ACC112 (cell line): ENCODE data around the gene CLEC4D.
"Not testable (repeated sequence)": the region's sequence is repeated elsewhere in the genome, so short reads cannot be mapped to it uniquely, and the experiment has no call there.

Source experiments
- H2AFZ ChIP-seq: fragments of 200-600 bp; sonication (generic); one replicate; pipeline ENCODE4 v1.6.0; 2017; ENCODE audit warnings: antibody characterized with exemption, low read length; ENCODE audit not compliant: unreplicated experiment
- H3K27ac ChIP-seq: fragments of 200-600 bp; sonication (generic); 2 replicates; pipeline ENCODE4 v1.5.1; 2014; ENCODE audit warnings: low read depth, mild to moderate bottlenecking, antibody characterized with exemption, low read length, moderate library complexity
- H3K27me3 ChIP-seq: fragments of 200-600 bp; sonication (generic); 2 replicates; pipeline ENCODE4 v1.6.1; 2014; ENCODE audit warnings: mild to moderate bottlenecking, antibody characterized with exemption, low read length, moderate library complexity, mixed read lengths; ENCODE audit not compliant: insufficient read depth
- H3K36me3 ChIP-seq: fragments of 200-600 bp; sonication (generic); 2 replicates; pipeline ENCODE4 v1.6.1; 2016; ENCODE audit warnings: mild to moderate bottlenecking, antibody characterized with exemption, low read length, moderate library complexity, mixed read lengths; ENCODE audit not compliant: insufficient read depth
- H3K4me1 ChIP-seq: fragments of 200-600 bp; sonication (generic); one replicate; pipeline ENCODE4 v1.6.1; 2016; ENCODE audit warnings: low read length, mixed read lengths; ENCODE audit not compliant: insufficient read depth, unreplicated experiment, control insufficient read depth
- H3K4me3 ChIP-seq: fragments of 200-600 bp; sonication (generic); 2 replicates; pipeline ENCODE4 v1.5.1; 2014; ENCODE audit warnings: mild to moderate bottlenecking, low read depth, low read length
- H3K79me2 ChIP-seq: fragments of 200-600 bp; sonication (generic); one replicate; pipeline ENCODE4 v1.6.0; 2016; ENCODE audit warnings: low read length; ENCODE audit not compliant: control insufficient read depth, unreplicated experiment, insufficient read depth

CLEC4D gene

DNA sequence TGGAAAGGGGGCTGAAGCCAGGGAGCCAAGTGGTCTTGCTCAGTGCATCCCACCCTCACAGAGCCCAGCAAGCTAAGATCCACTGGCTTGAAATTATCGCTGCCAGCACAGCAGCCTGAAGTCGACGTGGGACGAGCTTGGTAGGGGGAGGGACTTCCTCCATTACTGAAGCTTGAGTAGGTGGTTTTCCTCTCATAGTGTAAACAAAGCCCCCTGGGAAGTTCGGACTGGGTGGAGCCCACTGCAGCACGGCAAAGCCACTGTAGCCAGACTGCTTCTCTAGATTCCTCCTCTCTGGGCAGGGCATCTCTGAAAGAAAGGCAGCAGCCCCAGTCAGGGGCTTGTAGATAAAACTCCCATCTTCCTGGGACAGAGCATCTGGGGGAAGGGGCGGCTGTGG, 17.2 kb upstream of the CLEC4D start:
- not testable (repeated sequence) for H3K36me3 ChIP-seq, H3K79me2 ChIP-seq, H3K27ac ChIP-seq, H3K4me1 ChIP-seq, H2AFZ ChIP-seq, H3K4me3 ChIP-seq
- peaks cover 34% of the 10 kb centered on the region for H3K27me3 ChIP-seq

DNA sequence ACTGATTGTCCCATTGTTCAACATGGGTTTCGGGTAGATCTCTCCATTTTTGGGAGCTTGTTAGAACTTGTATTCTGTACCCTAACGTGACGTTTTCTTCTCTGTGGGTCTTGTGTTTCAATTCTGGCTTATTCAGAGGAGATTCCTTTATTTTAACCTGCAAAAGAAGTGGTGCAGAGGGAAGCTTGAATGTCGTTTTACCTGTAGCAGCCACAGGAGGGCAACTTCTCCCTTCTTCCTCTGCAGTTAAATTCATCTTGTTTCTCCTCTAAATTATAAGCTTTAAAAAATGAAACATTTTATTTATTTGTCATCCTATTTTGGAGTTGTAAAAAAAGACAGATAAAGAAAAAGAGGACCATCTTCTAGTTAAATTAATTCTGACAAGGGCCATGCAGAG, 13.7 kb upstream of the CLEC4D start:
- no peak overlapping the region for H3K27ac ChIP-seq
- H3K27me3 ChIP-seq, result peaks cover 16% of the 10 kb centered on the region
- H3K36me3 ChIP-seq, result no peaks in the 10 kb centered on the region
- H2AFZ ChIP-seq, result no peak overlapping the region
- H3K4me1 ChIP-seq, result no peaks in the 10 kb centered on the region
- H3K79me2 ChIP-seq, result no peaks in the 10 kb centered on the region
- no peak overlapping the region for H3K4me3 ChIP-seq

DNA sequence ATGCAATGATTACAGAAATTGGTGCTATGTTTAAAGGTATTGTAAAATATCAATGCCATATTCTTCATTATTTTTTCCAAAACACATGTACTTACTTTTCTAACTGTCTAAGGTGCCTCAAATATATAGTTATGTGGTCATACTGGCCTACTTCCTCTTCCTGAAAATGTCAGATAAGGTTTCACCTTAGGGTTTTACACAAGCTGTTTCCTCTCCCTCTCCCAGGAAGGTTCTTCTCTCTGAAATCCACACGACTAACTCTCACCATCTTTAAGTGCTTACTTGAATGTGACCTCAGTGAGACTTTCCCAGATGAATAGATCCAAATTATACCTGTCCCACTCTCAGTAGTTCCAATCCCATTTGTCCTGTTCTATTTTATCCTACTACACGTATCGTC, 11.6 kb upstream of the CLEC4D start:
- Histone ChIP-seq H3K27me3 (peaks cover 17% of the 10 kb centered on the region), H3K4me1 (no peaks in the 10 kb centered on the region), H2AFZ (no peak overlapping the region), H3K27ac (no peak overlapping the region), H3K4me3 (no peak overlapping the region), H3K36me3 (no peaks in the 10 kb centered on the region), H3K79me2 (no peaks in the 10 kb centered on the region)

DNA sequence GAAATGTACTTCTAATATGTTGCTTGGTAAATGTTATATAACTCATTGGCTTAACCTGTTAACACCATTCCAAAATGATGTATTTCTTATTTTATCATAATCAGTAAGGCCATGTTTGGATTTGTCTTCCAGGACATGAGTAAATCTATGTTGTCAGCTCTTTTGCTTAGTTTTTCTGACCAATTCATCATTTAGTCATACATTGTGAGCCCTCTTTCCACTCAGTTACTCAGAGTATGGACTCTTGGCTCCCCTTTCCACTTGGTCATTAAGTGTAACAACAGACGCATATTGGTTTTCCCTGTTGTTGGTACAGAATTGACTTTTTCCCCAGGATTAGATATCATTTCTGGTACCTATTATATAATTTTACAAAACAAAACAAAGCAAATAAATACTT, 9.0 kb upstream of the CLEC4D start:
- Histone ChIP-seq H2AFZ (no peak overlapping the region), H3K4me1 (no peaks in the 10 kb centered on the region), H3K4me3 (no peak overlapping the region), H3K79me2 (no peaks in the 10 kb centered on the region), H3K27me3 (peaks cover 22% of the 10 kb centered on the region; the same call in 1 of the 2 replicates), H3K27ac (no peak overlapping the region), H3K36me3 (no peaks in the 10 kb centered on the region)

DNA sequence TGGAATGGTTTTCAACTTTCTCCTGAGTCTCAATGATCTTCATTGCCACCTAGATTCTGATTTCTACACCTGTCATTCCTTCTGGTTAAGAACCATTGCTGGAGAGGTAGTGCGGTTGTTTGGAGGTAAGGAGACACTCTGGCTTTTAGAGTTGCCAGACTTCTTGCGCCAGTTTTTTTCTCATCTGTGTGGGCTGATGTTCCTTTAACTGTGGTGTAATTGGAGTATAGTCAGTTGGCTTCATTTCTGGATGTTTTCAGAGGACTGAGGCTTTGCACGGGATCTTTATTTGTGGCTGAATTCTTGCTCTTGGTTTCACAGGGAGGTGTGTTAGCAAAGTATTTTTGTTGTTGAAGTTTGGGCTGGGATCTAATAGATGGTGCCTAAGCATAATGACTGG, 5.7 kb upstream of the CLEC4D start:
- H3K36me3 ChIP-seq, result no peaks in the 10 kb centered on the region
- H3K4me1 ChIP-seq, result no peaks in the 10 kb centered on the region
- peaks cover 32% of the 10 kb centered on the region; the same call in 1 of the 2 replicates for H3K27me3 ChIP-seq
- no peak overlapping the region for H2AFZ ChIP-seq
- H3K27ac ChIP-seq, result no peak overlapping the region
- no peaks in the 10 kb centered on the region for H3K79me2 ChIP-seq
- H3K4me3 ChIP-seq, result no peak overlapping the region

DNA sequence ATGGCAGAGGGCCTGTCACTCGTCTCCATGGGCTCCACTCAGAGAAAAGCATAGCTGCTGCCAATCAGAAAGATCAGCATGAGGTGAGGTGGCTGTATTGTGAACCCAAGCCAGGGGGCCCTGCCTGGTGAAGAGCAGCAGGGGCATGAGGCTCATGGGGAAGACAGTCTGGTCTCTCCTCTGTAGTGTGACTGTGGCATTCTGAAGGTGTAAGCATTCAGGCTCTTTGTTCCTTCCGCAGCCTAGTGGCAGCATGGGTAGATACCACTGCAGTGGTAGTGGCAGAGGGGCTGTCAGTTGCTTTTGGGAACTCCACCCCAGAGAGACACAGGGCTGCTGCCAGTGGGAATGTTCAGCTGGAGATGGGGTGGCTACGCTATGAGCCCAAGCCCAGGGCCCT, 5.1 kb upstream of the CLEC4D start:
- Histone ChIP-seq H3K27me3 (peaks cover 38% of the 10 kb centered on the region), H3K36me3 (no peaks in the 10 kb centered on the region), H3K79me2 (no peaks in the 10 kb centered on the region), H3K27ac (no peak overlapping the region), H3K4me1 (no peaks in the 10 kb centered on the region), H3K4me3 (no peak overlapping the region), H2AFZ (no peak overlapping the region)

DNA sequence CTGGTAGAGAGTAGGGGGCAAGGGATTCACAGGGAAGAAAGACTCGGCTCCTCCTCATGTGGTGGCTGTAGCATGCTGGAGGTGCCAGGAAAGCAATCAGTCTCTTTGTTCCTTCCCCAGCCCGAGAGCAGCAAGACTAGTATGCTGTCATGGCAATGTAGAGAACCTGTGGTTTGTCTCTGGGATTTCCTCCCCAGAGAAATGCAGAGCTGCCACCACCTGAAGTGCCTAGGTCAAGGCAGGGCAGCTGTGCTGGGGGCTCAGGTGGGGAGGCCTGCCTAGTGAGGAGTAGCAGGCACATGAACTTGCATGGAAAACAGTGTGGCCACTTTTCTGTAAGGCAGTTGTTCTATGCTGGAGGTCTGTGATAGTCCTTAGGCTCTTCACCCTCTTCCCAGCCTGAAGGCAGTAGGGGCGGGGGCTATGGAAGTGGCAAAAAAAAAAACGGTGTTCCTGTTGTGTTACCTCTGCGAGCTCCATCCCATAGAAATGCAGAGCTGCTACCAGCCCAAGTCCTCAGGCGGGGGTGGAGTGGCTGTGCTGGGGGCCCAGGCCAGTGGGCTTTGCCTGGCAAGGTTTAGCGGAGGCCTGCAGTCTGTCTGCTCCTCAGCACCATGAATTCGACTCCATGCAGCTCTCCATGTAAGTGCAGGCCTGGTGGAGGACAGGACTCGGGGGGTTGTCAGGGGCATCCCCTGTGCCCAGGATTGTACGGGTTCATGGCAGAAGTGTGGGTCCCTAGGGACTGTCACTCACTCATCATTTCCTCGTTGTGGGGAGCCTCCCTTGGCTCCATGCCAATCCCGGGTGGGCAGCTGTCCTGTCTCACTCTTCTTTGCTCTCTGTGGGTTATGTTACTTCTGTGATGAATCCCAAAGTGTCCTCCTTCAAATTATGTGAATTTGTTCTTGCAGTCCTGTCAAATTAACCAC, 4.1 kb upstream of the CLEC4D start:
- Histone ChIP-seq H3K4me1 (no peaks in the 10 kb centered on the region), H2AFZ (no peak overlapping the region)

DNA sequence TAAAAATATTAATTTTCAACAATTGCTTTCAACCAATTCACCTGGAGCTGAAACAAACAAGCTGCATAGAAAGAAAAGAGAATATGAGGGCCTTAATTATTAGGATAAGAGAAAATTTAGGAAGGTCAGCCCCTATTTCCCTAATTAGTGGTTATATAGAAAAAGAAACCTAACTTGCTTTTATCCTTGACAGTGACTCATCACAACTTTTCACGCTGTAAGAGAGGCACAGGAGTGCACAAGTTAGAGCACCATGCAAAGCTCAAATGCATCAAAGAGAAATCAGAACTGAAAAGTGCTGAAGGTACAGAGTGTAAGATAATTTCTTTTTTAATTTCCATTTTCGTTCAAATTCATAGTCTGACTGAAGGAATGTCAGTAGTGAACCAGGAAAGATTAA, 4.7 kb downstream of the CLEC4D start:
- peaks cover 64% of the 10 kb centered on the region for H3K27me3 ChIP-seq
- H2AFZ ChIP-seq, result no peak overlapping the region
- no peaks in the 10 kb centered on the region for H3K4me1 ChIP-seq

More for the DNA sequence above, 4.1 kb upstream of the CLEC4D start:
- Histone ChIP-seq H3K4me3 (no peak overlapping the region), H3K36me3 (no peaks in the 10 kb centered on the region), H3K79me2 (no peaks in the 10 kb centered on the region), H3K27ac (no peak overlapping the region), H3K27me3 (peaks cover 43% of the 10 kb centered on the region)

DNA sequence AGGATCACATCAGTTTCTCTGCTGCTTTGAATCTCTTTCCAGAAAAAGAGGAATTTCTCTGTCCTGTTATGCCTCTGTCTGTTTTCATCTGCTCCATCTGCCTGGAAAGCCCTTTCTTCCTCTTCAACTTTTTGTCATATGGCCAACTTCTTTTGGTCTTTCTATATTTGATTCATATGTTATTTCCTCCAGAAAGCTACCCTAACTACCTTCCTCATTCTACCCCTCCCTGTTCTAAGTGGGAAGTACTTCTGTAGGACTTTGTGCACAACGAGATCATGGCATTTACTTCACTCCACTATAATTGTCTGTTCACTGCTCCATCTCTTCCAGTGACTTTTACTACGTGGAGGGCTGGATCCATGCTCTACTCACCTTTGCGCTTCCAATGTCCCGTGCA, 5.9 kb downstream of the CLEC4D start:
- Histone ChIP-seq H3K4me3 (no peak overlapping the region), H3K27ac (no peak overlapping the region), H3K27me3 (peaks cover 57% of the 10 kb centered on the region), H3K4me1 (no peaks in the 10 kb centered on the region), H2AFZ (no peak overlapping the region), H3K36me3 (no peaks in the 10 kb centered on the region), H3K79me2 (no peaks in the 10 kb centered on the region)

More for the DNA sequence above, 4.7 kb downstream of the CLEC4D start:
- Histone ChIP-seq H3K4me3 (no peak overlapping the region), H3K27ac (no peak overlapping the region), H3K79me2 (no peaks in the 10 kb centered on the region), H3K36me3 (no peaks in the 10 kb centered on the region)

DNA sequence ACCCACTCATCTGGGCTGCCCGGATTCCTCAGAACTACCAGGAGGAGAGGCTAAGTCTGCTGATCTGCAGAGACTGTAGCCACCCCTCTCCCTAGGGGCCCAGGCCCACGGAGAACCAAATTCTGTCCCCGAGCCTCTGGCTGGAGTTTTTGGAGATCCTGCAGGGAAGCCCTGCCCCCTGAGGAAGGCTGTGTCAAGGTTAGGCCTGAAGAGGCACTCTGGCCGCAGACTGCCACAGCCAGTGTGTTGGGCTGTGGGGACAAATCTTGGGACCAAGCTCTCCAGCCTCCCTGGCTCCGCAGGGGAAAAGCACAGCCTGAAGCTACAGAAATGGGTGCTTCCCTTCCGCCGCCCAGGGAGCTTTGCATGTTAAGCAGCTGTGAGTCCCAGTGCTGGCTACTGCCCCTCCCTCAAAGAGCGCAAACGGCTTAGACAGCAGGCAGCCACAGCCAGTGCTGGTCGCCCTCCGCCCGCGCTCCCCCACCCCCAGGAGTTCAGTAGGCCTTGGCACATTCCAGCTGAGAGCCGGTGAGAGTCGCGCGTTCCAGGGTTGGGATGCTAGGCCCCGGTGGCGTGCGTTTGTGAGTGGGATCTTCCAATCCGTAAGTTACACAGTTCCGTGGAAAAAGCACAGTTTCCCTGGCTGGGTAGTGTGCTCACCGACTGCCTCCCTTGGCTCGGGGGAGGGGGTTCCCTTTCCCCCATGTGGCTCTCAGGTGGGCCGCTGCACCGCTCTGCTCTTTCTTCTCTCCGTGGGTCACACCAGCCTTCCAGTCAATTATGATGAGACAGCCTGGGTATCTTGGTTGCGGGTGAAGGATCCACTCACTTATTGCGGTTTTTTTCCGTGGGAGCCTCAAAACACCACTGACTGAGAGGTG, 14.2 kb downstream of the CLEC4D start:
- H3K27ac ChIP-seq, result no peak overlapping the region
- H3K4me3 ChIP-seq, result no peak overlapping the region
- H3K4me1 ChIP-seq, result no peaks in the 10 kb centered on the region
- no peaks in the 10 kb centered on the region for H3K36me3 ChIP-seq
- H2AFZ ChIP-seq, result no peak overlapping the region
- no peaks in the 10 kb centered on the region for H3K79me2 ChIP-seq
- peaks cover 58% of the 10 kb centered on the region for H3K27me3 ChIP-seq
